Gastroesophageal sphincter (tissue), 3 donors: ENCODE data around the gene WDR20.

Experiments used
- CTCF ChIP-seq, 4 experiments: fragments of 200-600 bp in 2 of 4; fragments of 450-650 bp in 2 of 4; sonication (generic) in 1 of 4; IDR thresholded peaks; one replicate each; pipeline ENCODE4 v1.5.1; 2017 to 2019; ENCODE audit warnings: antibody characterized with exemption in 4 of 4, mild to moderate bottlenecking in 2 of 4, moderate library complexity in 2 of 4
- EP300 ChIP-seq: sonication (generic); formaldehyde crosslinking; IDR thresholded peaks from one replicate; pipeline ENCODE4 v1.6.1; 2017; ENCODE audit warnings: antibody characterized with exemption, mild to moderate bottlenecking
- POLR2AphosphoS5 ChIP-seq: sonication (generic); formaldehyde crosslinking; IDR thresholded peaks from one replicate; pipeline ENCODE4 v1.6.1; 2017; ENCODE audit warnings: antibody characterized with exemption

DNA sequence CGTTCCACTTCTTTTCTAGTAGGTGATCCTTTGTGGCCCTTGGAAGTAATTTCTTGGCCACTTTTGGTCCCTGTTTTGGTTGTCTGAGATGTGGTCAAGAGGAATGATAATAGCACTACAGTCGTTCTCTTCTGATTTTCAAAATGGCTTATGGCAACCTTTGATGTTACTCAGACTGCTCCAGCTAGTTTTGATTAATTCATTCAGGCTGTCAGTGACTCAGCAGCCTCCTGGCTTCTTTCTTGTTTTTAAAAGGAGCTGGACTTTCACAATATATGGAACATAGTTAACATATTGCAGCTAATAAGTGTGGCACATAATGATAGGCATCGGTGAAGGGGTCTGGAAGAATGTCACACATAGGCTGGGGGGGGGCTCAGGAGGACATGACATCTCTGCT, 47.3 kb downstream of the WDR20 start:
- TF ChIP-seq EP300 (no peak), CTCF (IDR thresholded peaks at IDR 0.05) (no peak), POLR2AphosphoS5 (peak; percentile 79)
